Measurements from ENCODE around the gene TCF15. TPM values are rescaled to one million over a fixed set of nuclear protein-coding genes. Genes with fewer than 3 reads are reported as not detected.

The TCF15 gene
- total RNA-seq, 2 experiments from 2014 or later = 0.23 TPM; not detected in 1

GRCh38 chr20:651713-652614, 41.9 kb upstream of the TCF15 start:
- ATAC-seq = no peak
- H3K27me3 Mint-ChIP-seq = peaks cover 7% of the 10 kb centered on the region
- intact Hi-C loops (cut with micrococcal nuclease) = no loop called here
- CTCF ChIA-PET = interaction anchor here (0.5 to 2.4 kb wide), 4 partner anchors 14 to 258 kb away, joined by 3 to 8 read pairs (median 4); no protein-coding TSS in a partner anchor
- peak overlapping the region; percentile 79 for H3K27ac Mint-ChIP-seq
- DNase-seq = peak; percentile 27
- H3K4me1 Mint-ChIP-seq (ENCODE audit: low read depth) = peaks cover 18% of the 10 kb centered on the region
- H3K4me3 Mint-ChIP-seq = peak overlapping the region; percentile 77
- TF ChIP-seq CTCF (IDR thresholded peaks at IDR 0.05) = no peak
- POLR2A ChIA-PET = interaction anchor here (0.6 to 1.2 kb wide), 3 partner anchors 109 to 326 kb away, joined by 3 to 5 read pairs (median 4); no protein-coding TSS in a partner anchor
- H3K36me3 Mint-ChIP-seq (ENCODE audit: low read depth) = peaks cover 23% of the 10 kb centered on the region
- no peaks in the 10 kb centered on the region for H3K9me3 Mint-ChIP-seq

- peaks cover 18% of the 10 kb centered on the region for H3K4me1 Mint-ChIP-seq (ENCODE audit: low read depth)
- no peak for ATAC-seq
- H3K4me3 Mint-ChIP-seq = peak overlapping the region; percentile 77
- DNase-seq = no peak
- H3K27me3 Mint-ChIP-seq = peaks cover 5% of the 10 kb centered on the region
- no peak for TF ChIP-seq CTCF (IDR thresholded peaks at IDR 0.05)
- POLR2A ChIA-PET = interaction anchor here (1.0 kb wide), 1 partner anchor 114 kb away, joined by 5 read pairs; no protein-coding TSS in a partner anchor
- CTCF ChIA-PET = interaction anchor here (2.4 kb wide), 1 partner anchor 17 kb away, joined by 8 read pairs; no protein-coding TSS in a partner anchor
- H3K9me3 Mint-ChIP-seq = no peaks in the 10 kb centered on the region
- intact Hi-C loops (cut with micrococcal nuclease) = no loop called here
- H3K36me3 Mint-ChIP-seq (ENCODE audit: low read depth) = peaks cover 23% of the 10 kb centered on the region
- H3K27ac Mint-ChIP-seq = no peak overlapping the region
Observed at GRCh38 chr20:650954-651353, 40.8 kb upstream of the TCF15 start.

- Mint-ChIP-seq H3K4me3 (no peak overlapping the region), H3K9me3 (no peaks in the 10 kb centered on the region), H3K27me3 (peaks cover 5% of the 10 kb centered on the region), H3K27ac (no peak overlapping the region), H3K36me3 (ENCODE audit: low read depth) (peaks cover 23% of the 10 kb centered on the region), H3K4me1 (ENCODE audit: low read depth) (peaks cover 22% of the 10 kb centered on the region)
- ChIA-PET CTCF (interaction anchor here (2.4 kb wide), 1 partner anchor 17 kb away, joined by 8 read pairs; no protein-coding TSS in a partner anchor), POLR2A (no interaction called here)
- TF ChIP-seq CTCF (IDR thresholded peaks at IDR 0.05) = no peak
- no peak for DNase-seq
- ATAC-seq = no peak
- intact Hi-C loops (cut with micrococcal nuclease) = no loop called here
Observed at GRCh38 chr20:650281-650680, 40.2 kb upstream of the TCF15 start.

GRCh38 chr20:647479-648019, 37.4 kb upstream of the TCF15 start:
- ATAC-seq (no peak), DNase-seq (no peak)
- CTCF ChIA-PET = interaction anchor here (0.8 to 4.1 kb wide), 6 partner anchors 20 to 247 kb away, joined by 3 to 56 read pairs (median 6); partner anchors contain the start of gene CSNK2A1
- Mint-ChIP-seq H3K9me3 (no peaks in the 10 kb centered on the region), H3K4me3 (no peak overlapping the region), H3K27me3 (peaks cover 11% of the 10 kb centered on the region), H3K36me3 (ENCODE audit: low read depth) (peaks cover 23% of the 10 kb centered on the region), H3K4me1 (ENCODE audit: low read depth) (peaks cover 17% of the 10 kb centered on the region), H3K27ac (no peak overlapping the region)
- intact Hi-C loops (cut with micrococcal nuclease) = loop anchor here (5.0 kb wide), 1 partner anchor 295 kb away; no protein-coding TSS in a partner anchor
- POLR2A ChIA-PET = no interaction called here
- TF ChIP-seq CTCF (IDR thresholded peaks at IDR 0.05) = no peak

All from activated CD8-positive, alpha-beta T cell treated with anti-CD3 and anti-CD28 coated beads for 36 hours (primary cell).